IMR-90 (cell line): Measurements from ENCODE around the gene TWSG1. TPM values are rescaled to one million over a fixed set of nuclear protein-coding genes. Genes with fewer than 3 reads are reported as not detected.

Experiments used
- ATAC-seq: fragments of 200-7000 bp; cut with Tn5 transposase; 2 replicates; pipeline ENCODE4 v1.9.1; 2020; ENCODE audit warnings: low read depth, mild to moderate bottlenecking, moderate library complexity
- Bru-seq: library from RNA; stranded (reverse); fragments of 400-500 nt; gene quantifications from one replicate; lab custom pipeline; 2021; lab: Mats Ljungman, UMichigan
- BruChase-seq, 2 experiments: library from RNA; stranded (reverse); fragments of 400-500 nt; gene quantifications; one replicate each; lab custom pipeline; 2021; lab: Mats Ljungman, UMichigan
- BruUV-seq: library from RNA; stranded (reverse); fragments of 400-500 nt; replicated peaks from 2 replicates; lab custom pipeline; 2021; lab: Mats Ljungman, UMichigan
- CTCF ChIA-PET: fragments of 300-600 bp; formaldehyde crosslinking; extraction: SDS; loops from one replicate; lab custom pipeline; 2021; ENCODE audit warnings: antibody characterized with exemption; lab: Yijun Ruan, JAX
- POLR2A ChIA-PET: fragments of 300-600 bp; sonication (Branson Sonifier 250); formaldehyde crosslinking; loops from one replicate; lab custom pipeline; 2022; ENCODE audit warnings: antibody characterized with exemption; ENCODE audit not compliant: unreplicated experiment; lab: Charles Lee
- DNase-seq: peaks from one replicate; pipeline ENCODE4 v3.0.0; 2013
- H2AFZ ChIP-seq: replicated peaks from 2 replicates; pipeline ENCODE3; 2013; ENCODE audit warnings: low read length, mild to moderate bottlenecking; ENCODE audit not compliant: poor library complexity
- H2AK5ac ChIP-seq: 2 replicates; pipeline ENCODE4 v1.6.1; 2013; ENCODE audit warnings: low read depth, low read length, inconsistent platforms
- H2AK9ac ChIP-seq: replicated peaks from 2 replicates; pipeline ENCODE3; 2013; ENCODE audit warnings: mild to moderate bottlenecking, low read depth, low read length, moderate library complexity; ENCODE audit not compliant: poor library complexity
- H2BK120ac ChIP-seq: 2 replicates; pipeline ENCODE4 v1.6.1; 2013; ENCODE audit warnings: low read depth, low read length, inconsistent platforms
- H2BK15ac ChIP-seq: 3 replicates; pipeline ENCODE4 v1.6.1; 2013; ENCODE audit warnings: low read depth, low read length, inconsistent platforms
- H2BK20ac ChIP-seq: 2 replicates; pipeline ENCODE4 v1.6.1; 2013; ENCODE audit warnings: low read depth, mild to moderate bottlenecking, inconsistent platforms, low read length, moderate library complexity
- H2BK5ac ChIP-seq: 2 replicates; pipeline ENCODE4 v1.6.1; 2013; ENCODE audit warnings: mild to moderate bottlenecking, low read depth, low read length, inconsistent platforms; ENCODE audit not compliant: poor library complexity, severe bottlenecking
- H3K14ac ChIP-seq: replicated peaks from 2 replicates; pipeline ENCODE4 v1.6.1; 2013; ENCODE audit warnings: low read depth, low read length, inconsistent platforms
- H3K18ac ChIP-seq: 2 replicates; pipeline ENCODE4 v1.6.1; 2013; ENCODE audit warnings: low read depth, low read length, control low read depth
- H3K23ac ChIP-seq: 2 replicates; pipeline ENCODE4 v1.6.1; 2013; ENCODE audit warnings: low read depth, low read length, inconsistent platforms
- H3K27ac ChIP-seq: 2 replicates; pipeline ENCODE4 v1.5.1; 2013; ENCODE audit warnings: mild to moderate bottlenecking, control low read depth, low read length; ENCODE audit not compliant: insufficient read depth
- H3K27me3 ChIP-seq: 2 replicates; pipeline ENCODE4 v1.6.1; 2013; ENCODE audit warnings: low read length; ENCODE audit not compliant: control insufficient read depth, insufficient read depth
- H3K36me3 ChIP-seq: 2 replicates; pipeline ENCODE4 v1.6.1; 2013; ENCODE audit warnings: low read length, mixed read lengths; ENCODE audit not compliant: control insufficient read depth, insufficient read depth
- H3K4ac ChIP-seq: 2 replicates; pipeline ENCODE4 v1.6.1; 2013; ENCODE audit warnings: low read depth, low read length, inconsistent platforms
- H3K4me1 ChIP-seq: 2 replicates; pipeline ENCODE4 v1.6.1; 2013; ENCODE audit warnings: low read length, mixed read lengths; ENCODE audit not compliant: control insufficient read depth, insufficient read depth
- H3K4me2 ChIP-seq: 2 replicates; pipeline ENCODE4 v1.6.1; 2013; ENCODE audit warnings: low read depth, mild to moderate bottlenecking, control low read depth, low read length, moderate library complexity
- H3K4me3 ChIP-seq: 2 replicates; pipeline ENCODE4 v1.5.1; 2013; ENCODE audit warnings: low read depth, mild to moderate bottlenecking, control low read depth, low read length, moderate library complexity; ENCODE audit not compliant: insufficient read depth
- H3K56ac ChIP-seq: 2 replicates; pipeline ENCODE4 v1.6.1; 2013; ENCODE audit warnings: low read length, inconsistent platforms; ENCODE audit not compliant: insufficient read depth; ENCODE audit errors: extremely low read depth
- H3K79me1 ChIP-seq, 2 experiments: 2 replicates each; pipeline ENCODE4 v1.6.1; 2013; ENCODE audit warnings: low read length in 2 of 2, inconsistent platforms in 1 of 2, low read depth in 1 of 2
- H3K9ac ChIP-seq: 2 replicates; pipeline ENCODE4 v1.6.1; 2013; ENCODE audit warnings: low read depth, low read length, control low read depth
- H3K9me1 ChIP-seq: 2 replicates; pipeline ENCODE4 v1.6.1; 2013; ENCODE audit warnings: low read length, inconsistent platforms; ENCODE audit not compliant: insufficient read depth
- H3K9me3 ChIP-seq: 2 replicates; pipeline ENCODE4 v1.6.1; 2013; ENCODE audit warnings: low read length; ENCODE audit not compliant: control insufficient read depth, insufficient read depth
- H4K20me1 ChIP-seq: 2 replicates; pipeline ENCODE4 v1.6.1; 2013; ENCODE audit warnings: low read length, inconsistent platforms; ENCODE audit not compliant: insufficient read depth
- H4K5ac ChIP-seq: 2 replicates; pipeline ENCODE4 v1.6.1; 2013; ENCODE audit warnings: mild to moderate bottlenecking, low read depth, low read length, control low read depth
- H4K8ac ChIP-seq, 2 experiments: 2 replicates each; pipeline ENCODE4 v1.6.1; 2013; ENCODE audit warnings: low read depth in 2 of 2, low read length in 2 of 2, control low read depth in 1 of 2, inconsistent platforms in 1 of 2
- H4K91ac ChIP-seq: 2 replicates; pipeline ENCODE4 v1.6.1; 2013; ENCODE audit warnings: low read depth, low read length, inconsistent platforms; ENCODE audit not compliant: insufficient read depth
- MAZ ChIP-seq: IDR thresholded peaks from 2 replicates; pipeline ENCODE4 v1.6.1; 2012; ENCODE audit warnings: low read depth, mild to moderate bottlenecking, low read length, improper control_type of control experiment, moderate library complexity, borderline replicate concordance
- MXI1 ChIP-seq: IDR thresholded peaks from 2 replicates; pipeline ENCODE4 v1.6.1; 2012; ENCODE audit warnings: low read depth, mild to moderate bottlenecking, low read length, moderate library complexity, borderline replicate concordance
- NFE2L2 ChIP-seq: fragments of 150-350 bp; IDR thresholded peaks from 2 replicates; pipeline ENCODE4 v1.6.1; 2016; ENCODE audit warnings: low read depth, mild to moderate bottlenecking, low read length
- SMC3 ChIP-seq: fragments of 150-350 bp; IDR thresholded peaks from 2 replicates; pipeline ENCODE4 v1.6.1; 2016; ENCODE audit warnings: low read depth, mild to moderate bottlenecking, antibody characterized with exemption, low read length, moderate library complexity
- WGBS, 2 experiments: methylation state at CpG; one replicate each; pipeline versions ENCODE4 v1.1.5 to v1.1.7; 2013; ENCODE audit warnings: missing lambda C conversion rate in 2 of 2; ENCODE audit not compliant: insufficient read length in 1 of 2; ENCODE audit errors: extremely low coverage in 2 of 2; 5-methylcytosine and 5-hydroxymethylcytosine counted together
- dilution Hi-C: fragments of 300-500 bp; cut with HindIII; formaldehyde crosslinking; loops from one replicate; pipeline ENCODE4 v1.14.3; 2018; ENCODE audit warnings: low sequenced_read_pairs; ENCODE audit not compliant: unreplicated experiment
- in situ Hi-C: fragments of 300-500 bp; cut with MboI; formaldehyde crosslinking; loops from 3 replicates; pipeline ENCODE4 v1.14.3; 2019; ENCODE audit warnings: low sequenced_read_pairs, inconsistent platforms, mixed read lengths
- intact Hi-C: fragments of 100-400 bp; cut with micrococcal nuclease; formaldehyde crosslinking; loops from 2 replicates; pipeline ENCODE4 v1.10.0; 2022
- long read RNA-seq: library from polyadenylated mRNA; unstranded; transcript quantifications from one replicate; pipeline ENCODE4 v2.0.0, GENCODE V29; 2021; ENCODE audit not compliant: unreplicated experiment
- polyA plus RNA-seq, 3 experiments: library from polyadenylated mRNA; depleted of rRNA; stranded (reverse); fragments of >200 nt; gene quantifications; 2 replicates each; pipeline ENCODE4 v1.2.3, GENCODE V29; 2012; ENCODE audit warnings: low replicate concordance in 1 of 3
- total RNA-seq: library from RNA; depleted of rRNA; stranded (reverse); fragments of >200 nt; gene quantifications from 2 replicates; pipeline ENCODE4 v1.2.3, GENCODE V29; 2012; rRNA removed
- TF ChIP-seq, protein P1 (sequence below): fragments of 150-350 bp; IDR thresholded peaks from 2 replicates; pipeline ENCODE4 v1.6.1; 2017; ENCODE audit warnings: mild to moderate bottlenecking, antibody characterized with exemption, low read length, low read depth
- TF ChIP-seq, protein P2 (sequence below): conservative IDR thresholded peaks from 2 replicates; pipeline ENCODE4 v1.5.1; 2012; ENCODE audit warnings: mild to moderate bottlenecking, low read depth, low read length, improper control_type of control experiment

The TWSG1 gene
- total RNA-seq (115 and 151 TPM in 2 replicates), polyA plus RNA-seq (2012; rRNA removed) (69.4 and 80.4 TPM in 2 replicates), Bru-seq, nascent RNA (percentile 97 among the genes with signal in this experiment), BruChase-seq, experiment 1, labeled RNA remaining after a 6-hour chase (percentile 97 among the genes with signal in this experiment), BruChase-seq, experiment 2, labeled RNA remaining after a 2-hour chase (percentile 94 among the genes with signal in this experiment)
- polyA plus RNA-seq (2012; cell fraction: cytosol; rRNA removed) = 40.7 and 86.9 TPM in 2 replicates
- polyA plus RNA-seq (2012; cell fraction: nucleus; rRNA removed; ENCODE audit: low replicate concordance) = 10.9 and 32.1 TPM in 2 replicates
- long read RNA-seq, transcript TWSG1-202 (4 exons, 1,119 nt) = minor isoform, 11 of 1,373 reads
- long read RNA-seq, transcript TWSG1-201 (5 exons, 3,756 nt) = major isoform, 1,252 of 1,373 reads
- long read RNA-seq, partial matches to known transcripts = 16 of 1,373 reads
- long read RNA-seq, other reads (novel, unspliced or antisense) = 91 of 1,373 reads

DNA sequence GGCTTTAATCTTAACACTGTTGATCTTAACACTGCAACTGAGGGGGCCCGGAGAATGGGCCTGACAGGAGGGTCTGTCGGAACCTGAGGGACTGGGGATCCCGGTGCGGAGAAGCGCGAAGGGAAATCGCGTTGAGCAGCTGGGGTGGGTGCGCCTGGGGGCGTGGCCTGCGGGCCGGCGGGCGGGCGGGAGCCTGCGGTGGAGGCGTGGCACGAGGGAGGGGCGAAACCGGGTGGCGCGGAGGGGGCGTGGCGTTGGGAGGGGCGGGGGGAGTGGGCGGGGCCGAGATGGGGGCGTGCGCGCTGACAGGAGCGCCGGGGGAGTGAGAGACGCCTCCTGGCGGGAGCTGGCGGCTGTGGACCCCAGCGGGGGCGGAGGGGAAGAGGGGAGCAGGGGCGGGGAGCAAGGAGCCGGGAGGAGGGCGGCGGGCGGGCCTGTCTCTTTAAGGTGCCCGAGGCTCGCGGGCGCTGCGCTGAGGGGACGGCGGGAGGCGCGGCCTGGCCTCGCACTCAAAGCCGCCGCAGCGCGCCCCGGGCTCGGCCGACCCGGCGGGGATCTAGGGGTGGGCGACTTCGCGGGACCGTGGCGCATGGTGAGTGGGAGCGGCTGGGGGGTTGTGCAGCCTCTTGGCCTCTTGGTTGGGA, at the start of gene TWSG1:
Gene TWSG1, plus strand, starts transcription at position 445 of the 644 bp plus-strand sequence. CDS start 2,457 bp downstream, outside the sequence.
- intact Hi-C loops = loop anchor here (1.0 to 5.0 kb wide), 4 partner anchors 42 to 262 kb away; partner anchors contain the start of gene RALBP1

More for the DNA sequence above, at the start of gene TWSG1:
- Histone ChIP-seq H2AFZ (peak within 1 kb of the TSS; percentile 94), H3K79me1 (peaks cover 10 to 46% of the 10 kb centered on the region in 2 experiments; a peak in 3 of 4 replicates), H3K36me3 (peaks cover 14% of the 10 kb centered on the region), H4K8ac (peak within 1 kb of the TSS; percentile 55 to 82), H3K56ac (peak within 1 kb of the TSS; percentile 84), H3K9me1 (peaks cover 2% of the 10 kb centered on the region; the same call in 1 of the 2 replicates), H3K9me3 (no peaks in the 10 kb centered on the region), H3K27me3 (no peaks in the 10 kb centered on the region), H3K4me3 (peak within 1 kb of the TSS; percentile 89), H2BK120ac (peak within 1 kb of the TSS; percentile 87), H3K4me2 (peak within 1 kb of the TSS; percentile 95), H2BK15ac (peak within 1 kb of the TSS; percentile 71; the same call in 2 of the 3 replicates), H3K9ac (peak within 1 kb of the TSS; percentile 99), H3K14ac (peak within 1 kb of the TSS; percentile 96), H3K4me1 (peaks cover 6% of the 10 kb centered on the region), H3K23ac (peak within 1 kb of the TSS; percentile 99), H2BK20ac (peak within 1 kb of the TSS; percentile 63; the same call in 1 of the 2 replicates), H3K27ac (peak within 1 kb of the TSS; percentile 91), H2AK5ac (peak within 1 kb of the TSS; percentile 75; the same call in 1 of the 2 replicates), H3K18ac (peak within 1 kb of the TSS; percentile 92), H4K5ac (peak within 1 kb of the TSS; percentile 76), H2AK9ac (peak within 1 kb of the TSS; percentile 90), H2BK5ac (peak within 1 kb of the TSS; percentile 92), H4K20me1 (peaks cover 13% of the 10 kb centered on the region; the same call in 1 of the 2 replicates), H3K4ac (peak within 1 kb of the TSS; percentile 93), H4K91ac (peak within 1 kb of the TSS; percentile 61)
- CTCF ChIA-PET = interaction anchor here (0.6 to 1.3 kb wide), 5 partner anchors 31 to 261 kb away, joined by 3 to 5 read pairs (median 4); no protein-coding TSS in a partner anchor
- no TSS peak for BruUV-seq
- in situ Hi-C loops = loop anchor here (10.0 kb wide), 1 partner anchor 260 kb away; no protein-coding TSS in a partner anchor
- TF ChIP-seq SMC3 (peak; percentile 10; the same call in 1 of the 2 replicates), MXI1 (peak; percentile 56; the same call in 1 of the 2 replicates), MAZ (peak; percentile 96; the same call in 1 of the 2 replicates), NFE2L2 (no peak)
- TF ChIP-seq, protein P1, sequence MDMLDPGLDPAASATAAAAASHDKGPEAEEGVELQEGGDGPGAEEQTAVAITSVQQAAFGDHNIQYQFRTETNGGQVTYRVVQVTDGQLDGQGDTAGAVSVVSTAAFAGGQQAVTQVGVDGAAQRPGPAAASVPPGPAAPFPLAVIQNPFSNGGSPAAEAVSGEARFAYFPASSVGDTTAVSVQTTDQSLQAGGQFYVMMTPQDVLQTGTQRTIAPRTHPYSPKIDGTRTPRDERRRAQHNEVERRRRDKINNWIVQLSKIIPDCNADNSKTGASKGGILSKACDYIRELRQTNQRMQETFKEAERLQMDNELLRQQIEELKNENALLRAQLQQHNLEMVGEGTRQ = no peak
- TF ChIP-seq, protein P2, sequence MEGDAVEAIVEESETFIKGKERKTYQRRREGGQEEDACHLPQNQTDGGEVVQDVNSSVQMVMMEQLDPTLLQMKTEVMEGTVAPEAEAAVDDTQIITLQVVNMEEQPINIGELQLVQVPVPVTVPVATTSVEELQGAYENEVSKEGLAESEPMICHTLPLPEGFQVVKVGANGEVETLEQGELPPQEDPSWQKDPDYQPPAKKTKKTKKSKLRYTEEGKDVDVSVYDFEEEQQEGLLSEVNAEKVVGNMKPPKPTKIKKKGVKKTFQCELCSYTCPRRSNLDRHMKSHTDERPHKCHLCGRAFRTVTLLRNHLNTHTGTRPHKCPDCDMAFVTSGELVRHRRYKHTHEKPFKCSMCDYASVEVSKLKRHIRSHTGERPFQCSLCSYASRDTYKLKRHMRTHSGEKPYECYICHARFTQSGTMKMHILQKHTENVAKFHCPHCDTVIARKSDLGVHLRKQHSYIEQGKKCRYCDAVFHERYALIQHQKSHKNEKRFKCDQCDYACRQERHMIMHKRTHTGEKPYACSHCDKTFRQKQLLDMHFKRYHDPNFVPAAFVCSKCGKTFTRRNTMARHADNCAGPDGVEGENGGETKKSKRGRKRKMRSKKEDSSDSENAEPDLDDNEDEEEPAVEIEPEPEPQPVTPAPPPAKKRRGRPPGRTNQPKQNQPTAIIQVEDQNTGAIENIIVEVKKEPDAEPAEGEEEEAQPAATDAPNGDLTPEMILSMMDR = peak; percentile 47
- WGBS, 2 experiments = 0% methylated on average over 9 of the region's 67 CpGs; no CpG with 5 or more reads in 1 of the 2 experiments
- dilution Hi-C loops = no loop called here
- DNase-seq = peak; percentile 93
- POLR2A ChIA-PET = interaction anchor here (0.6 to 0.7 kb wide), 2 partner anchors 13 to 155 kb away, joined by 3 read pairs; no protein-coding TSS in a partner anchor
- peak; percentile 89 for ATAC-seq
